ENCODE data around the gene GLUD1. TPM values are rescaled to one million over a fixed set of nuclear protein-coding genes. Genes with fewer than 3 reads are reported as not detected.

GLUD1 gene
- total and polyA plus RNA-seq, 2 experiments from 2014 or later = 178 to 698 TPM

GRCh38 chr10:87038786-87039185, 55.9 kb downstream of the GLUD1 start:
- no peak for TF ChIP-seq EZH2 (IDR thresholded peaks at IDR 0.05; ENCODE audit: borderline replicate concordance)
- TF ChIP-seq CTCF (IDR thresholded peaks at IDR 0.05; ENCODE audit: poor library complexity) = no peak
- TF ChIP-seq EZH2phosphoT487 (IDR thresholded peaks at IDR 0.05; ENCODE audit: low read depth, severe bottlenecking, unreplicated experiment) = no peak
- Histone ChIP-seq H3K9me3 (ENCODE audit: low read depth) (no peaks in the 10 kb centered on the region), H3K79me2 (no peaks in the 10 kb centered on the region), H3K27ac (no peak overlapping the region), H2AFZ (no peak overlapping the region), H4K20me1 (ENCODE audit: insufficient read depth, poor library complexity, severe bottlenecking) (no peaks in the 10 kb centered on the region), H3K4me1 (ENCODE audit: insufficient read depth) (no peaks in the 10 kb centered on the region), H3K36me3 (replicated peaks; ENCODE audit: insufficient read depth, low read depth) (no peaks in the 10 kb centered on the region), H3K4me2 (no peak overlapping the region), H3K9me2 (replicated peaks; ENCODE audit: insufficient read depth) (no peaks in the 10 kb centered on the region), H3K27me3 (no peaks in the 10 kb centered on the region), H3K4me3 (no peak overlapping the region)
- WGBS (ENCODE audit: low lambda C conversion rate, missing lambda C conversion rate) = 90% methylated on average over 2 of the region's 2 CpGs
- DNase-seq (ENCODE audit: low spot score) = no peak

- Histone ChIP-seq H3K4me3 (no peak overlapping the region), H3K27me3 (no peaks in the 10 kb centered on the region), H3K9me2 (replicated peaks; ENCODE audit: insufficient read depth) (no peaks in the 10 kb centered on the region), H2AFZ (no peak overlapping the region), H3K27ac (no peak overlapping the region), H3K36me3 (replicated peaks; ENCODE audit: insufficient read depth, low read depth) (no peaks in the 10 kb centered on the region), H3K79me2 (no peaks in the 10 kb centered on the region), H3K4me1 (ENCODE audit: insufficient read depth) (no peaks in the 10 kb centered on the region), H4K20me1 (ENCODE audit: insufficient read depth, poor library complexity, severe bottlenecking) (no peaks in the 10 kb centered on the region), H3K4me2 (no peak overlapping the region), H3K9me3 (ENCODE audit: low read depth) (no peaks in the 10 kb centered on the region)
- TF ChIP-seq EZH2 (IDR thresholded peaks at IDR 0.05; ENCODE audit: borderline replicate concordance) (no peak), EZH2phosphoT487 (IDR thresholded peaks at IDR 0.05; ENCODE audit: low read depth, severe bottlenecking, unreplicated experiment) (no peak), CTCF (IDR thresholded peaks at IDR 0.05; ENCODE audit: poor library complexity) (no peak)
- 97% methylated on average over 3 of the region's 3 CpGs for WGBS (ENCODE audit: low lambda C conversion rate, missing lambda C conversion rate)
- DNase-seq (ENCODE audit: low spot score) = no peak
Observed at GRCh38 chr10:87038286-87038717, 56.3 kb downstream of the GLUD1 start.

GRCh38 chr10:87036623-87037022, 58.0 kb downstream of the GLUD1 start:
- TF ChIP-seq CTCF (IDR thresholded peaks at IDR 0.05; ENCODE audit: poor library complexity) (no peak), EZH2 (IDR thresholded peaks at IDR 0.05; ENCODE audit: borderline replicate concordance) (no peak), EZH2phosphoT487 (IDR thresholded peaks at IDR 0.05; ENCODE audit: low read depth, severe bottlenecking, unreplicated experiment) (no peak)
- Histone ChIP-seq H3K27me3 (no peaks in the 10 kb centered on the region), H3K4me2 (no peak overlapping the region), H3K9me2 (replicated peaks; ENCODE audit: insufficient read depth) (no peaks in the 10 kb centered on the region), H3K4me3 (no peak overlapping the region), H3K36me3 (replicated peaks; ENCODE audit: insufficient read depth, low read depth) (no peaks in the 10 kb centered on the region), H3K4me1 (ENCODE audit: insufficient read depth) (no peaks in the 10 kb centered on the region), H3K27ac (no peak overlapping the region), H2AFZ (no peak overlapping the region), H4K20me1 (ENCODE audit: insufficient read depth, poor library complexity, severe bottlenecking) (no peaks in the 10 kb centered on the region), H3K79me2 (no peaks in the 10 kb centered on the region), H3K9me3 (ENCODE audit: low read depth) (no peaks in the 10 kb centered on the region)
- DNase-seq (ENCODE audit: low spot score) = no peak
- 100% methylated on average over 1 of the region's 1 CpG for WGBS (ENCODE audit: low lambda C conversion rate, missing lambda C conversion rate)
